GM18870 (cell line): ENCODE measurements around the gene ZNF697.
"Not testable (repeated sequence)": the region's sequence is repeated elsewhere in the genome, so short reads cannot be mapped to it uniquely, and the experiment has no call there.

Source experiments
- ATAC-seq: cut with Tn5 transposase; IDR thresholded peaks from one replicate; pipeline ENCODE4 v1.9.1; 2021; ENCODE audit warnings: moderate library complexity; ENCODE audit not compliant: unreplicated experiment

The ZNF697 gene

GRCh38 chr1:119603695-119604094 is 44.4 kb downstream of the ZNF697 start:
- no peak for ATAC-seq

- not testable (repeated sequence) for ATAC-seq
These were observed 44.8 kb downstream of the ZNF697 start for GRCh38 chr1:119603241-119603640.

DNA sequence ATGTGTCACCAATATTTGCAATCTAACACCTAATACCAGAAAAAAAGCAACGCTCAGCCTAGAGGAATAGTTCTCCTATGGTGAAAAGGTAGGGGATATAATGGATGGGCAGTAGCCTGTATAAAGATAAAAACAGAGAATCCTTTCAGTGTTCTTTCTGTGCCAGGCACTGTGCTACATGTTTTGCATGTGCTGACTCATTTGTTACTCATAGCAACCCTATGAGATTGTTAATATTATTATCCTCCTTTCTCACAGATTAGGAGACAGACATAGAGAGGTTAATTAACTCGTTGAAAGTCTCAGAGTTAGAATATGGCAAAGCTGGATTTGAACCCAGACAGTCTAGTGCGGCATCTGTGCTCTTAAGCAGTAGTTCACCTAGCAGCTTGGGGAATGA is 45.3 kb downstream of the ZNF697 start:
- ATAC-seq = not testable (repeated sequence)

- no peak for ATAC-seq
These were observed 45.9 kb downstream of the ZNF697 start for GRCh38 chr1:119602169-119602568.

DNA sequence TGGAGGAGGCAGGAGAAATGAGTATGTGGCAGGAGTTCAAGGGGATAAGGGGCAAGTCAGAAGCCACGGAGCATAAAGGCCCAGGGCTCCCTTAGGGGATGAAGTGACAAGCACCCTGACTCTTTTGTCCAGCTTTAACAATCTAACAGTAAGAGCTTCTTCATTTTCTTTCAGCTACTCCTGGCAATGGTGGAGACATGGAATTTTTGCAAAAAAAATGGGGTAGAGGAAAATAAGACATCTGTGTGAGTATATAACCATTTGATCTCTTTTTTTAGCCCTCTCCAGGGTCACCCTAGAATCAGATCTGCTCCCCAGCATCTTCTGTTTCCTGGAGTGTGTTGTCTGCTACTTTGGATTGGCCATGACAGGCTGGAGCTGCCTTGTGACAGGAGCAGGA is 47.1 kb downstream of the ZNF697 start:
- no peak for ATAC-seq

GRCh38 chr1:119600561-119600960 is 47.5 kb downstream of the ZNF697 start:
- ATAC-seq = no peak

- ATAC-seq = no peak
These were observed 52.5 kb downstream of the ZNF697 start for GRCh38 chr1:119595606-119596005.

GRCh38 chr1:119595168-119595567 is 52.9 kb downstream of the ZNF697 start:
- ATAC-seq = no peak

DNA sequence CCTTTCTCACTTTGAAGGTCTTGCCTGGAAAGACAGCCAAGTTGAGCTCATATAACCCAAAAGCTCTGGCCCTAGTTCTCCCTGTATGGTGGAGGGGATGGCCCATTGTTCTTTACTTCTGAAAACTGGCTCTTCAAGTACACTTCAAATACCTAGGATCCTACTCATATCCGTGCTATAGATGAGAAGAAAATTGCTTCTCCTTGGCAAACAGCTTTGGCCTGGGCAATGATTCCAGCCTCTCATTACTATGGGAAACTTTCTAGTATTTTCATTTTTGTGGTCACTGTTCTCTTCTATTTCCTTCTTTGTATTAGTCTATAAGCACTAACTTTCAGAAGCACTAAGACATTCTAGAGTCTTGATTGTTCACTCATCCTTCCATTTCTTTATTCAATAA is 53.7 kb downstream of the ZNF697 start:
- no peak for ATAC-seq

DNA sequence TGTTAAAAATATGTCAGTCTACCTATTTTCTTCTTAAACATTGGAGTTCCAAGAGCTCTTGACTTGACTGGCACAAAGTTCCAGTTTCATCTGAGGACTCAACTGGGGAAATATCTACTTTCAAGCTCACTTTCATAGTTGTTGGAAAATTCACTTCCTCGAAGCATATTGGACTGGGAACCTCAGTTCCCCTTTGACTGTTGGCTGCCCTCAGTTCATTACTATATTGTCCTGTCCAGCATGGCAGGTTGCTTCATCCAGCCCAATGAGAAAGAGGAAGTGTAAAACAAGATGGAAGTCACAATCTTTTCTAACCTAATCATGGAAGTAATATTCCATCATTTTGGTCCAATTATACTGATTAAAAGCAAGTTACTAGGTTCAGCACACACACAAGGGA is 54.3 kb downstream of the ZNF697 start:
- ATAC-seq = no peak

DNA sequence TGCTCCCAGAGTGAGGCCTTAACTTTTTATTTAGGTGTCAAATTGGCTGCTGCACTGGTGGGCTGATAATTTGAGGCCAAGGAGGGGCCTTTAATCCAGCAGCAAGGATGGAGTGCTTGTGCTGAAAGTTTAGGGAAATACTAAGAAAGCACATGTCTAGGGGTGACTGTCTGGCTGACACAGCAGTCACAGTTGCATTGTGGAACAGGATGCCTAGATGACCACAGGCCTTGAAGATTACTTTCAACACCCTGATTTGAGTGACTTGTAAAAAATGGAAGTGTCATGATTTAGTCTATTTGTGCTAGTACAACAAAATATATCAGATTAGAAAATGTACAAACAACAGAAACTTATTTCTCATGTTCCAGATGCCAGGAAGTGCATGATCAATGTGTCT is 57.7 kb downstream of the ZNF697 start:
- no peak for ATAC-seq

- ATAC-seq = no peak
These were observed 59.4 kb downstream of the ZNF697 start for GRCh38 chr1:119588621-119589020.

GRCh38 chr1:119587341-119587740 is 60.7 kb downstream of the ZNF697 start:
- ATAC-seq = no peak

DNA sequence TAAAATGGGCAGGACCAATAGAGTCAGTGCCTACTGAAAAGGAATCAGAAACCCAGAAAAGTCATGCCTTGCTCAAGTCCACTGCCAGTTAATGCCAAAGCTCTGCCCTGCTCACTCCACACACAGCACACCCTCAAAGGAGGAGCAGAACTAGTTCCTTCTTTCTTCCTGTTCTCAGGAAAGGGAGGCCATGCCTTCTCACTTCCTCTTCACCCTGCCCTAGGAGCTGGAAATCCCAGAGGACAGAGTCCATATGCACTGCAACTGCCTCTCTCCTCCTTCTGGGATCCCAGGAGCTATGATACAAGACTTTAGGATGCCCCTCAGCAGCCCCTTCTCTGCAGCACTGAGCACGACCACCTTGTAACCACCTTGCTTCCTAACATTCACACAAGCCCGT is 62.3 kb downstream of the ZNF697 start:
- not testable (repeated sequence) for ATAC-seq

DNA sequence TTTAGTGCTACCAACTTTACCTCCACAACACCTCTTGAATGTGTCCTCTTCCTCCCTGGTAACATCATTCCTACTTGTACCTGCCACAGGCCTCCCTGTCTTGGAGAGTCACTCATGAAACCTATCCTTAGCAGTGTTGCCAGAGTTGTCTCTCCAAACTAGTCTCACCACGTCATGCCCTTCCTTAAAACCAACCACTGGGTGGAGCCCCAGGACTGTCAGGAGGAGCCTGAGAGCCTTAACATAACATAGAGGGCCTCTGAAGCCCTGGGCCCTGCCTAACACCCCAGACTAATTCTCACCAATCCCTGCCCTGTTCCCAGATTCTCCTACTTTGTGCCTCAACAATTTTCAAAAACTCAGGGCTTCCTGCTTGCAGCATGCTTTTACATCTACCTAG is 65.3 kb downstream of the ZNF697 start:
- no peak for ATAC-seq

- not testable (repeated sequence) for ATAC-seq
These were observed 67.0 kb downstream of the ZNF697 start for GRCh38 chr1:119581076-119581475.

GRCh38 chr1:119573886-119574285 is 74.2 kb downstream of the ZNF697 start:
- no peak for ATAC-seq

DNA sequence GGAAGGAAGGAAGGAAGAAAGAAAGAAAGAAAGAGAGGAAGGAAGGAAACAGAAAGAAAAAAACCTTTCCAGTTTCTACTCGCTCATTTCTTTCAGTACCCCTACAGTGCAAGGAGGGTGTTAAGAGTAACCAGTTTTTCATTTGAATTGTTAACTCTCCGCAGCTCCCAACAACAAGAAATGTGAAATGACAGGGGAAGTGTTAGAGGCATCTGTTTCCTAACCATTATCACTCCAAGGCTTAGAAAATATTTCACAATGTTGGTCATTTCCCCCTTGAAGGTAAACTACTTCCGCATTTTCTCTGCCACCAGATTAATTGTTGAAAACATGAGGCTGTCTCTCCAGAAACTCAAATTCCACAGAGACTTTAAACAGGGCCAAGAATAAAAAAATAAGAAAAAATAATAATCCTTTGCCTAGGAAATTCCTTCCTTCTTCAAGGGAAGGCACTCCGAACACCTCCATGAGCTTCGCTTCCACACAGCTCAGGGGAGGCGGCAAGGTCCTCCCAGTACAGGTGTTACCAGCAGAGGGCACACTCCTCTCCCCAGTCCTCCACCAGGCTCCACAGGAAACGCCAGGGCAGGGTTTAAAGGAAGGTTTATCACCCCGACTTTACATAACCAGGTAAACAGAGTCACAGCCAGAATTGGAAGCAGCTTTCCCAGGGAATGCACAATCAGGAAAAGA is 78.0 kb downstream of the ZNF697 start:
- ATAC-seq = not testable (repeated sequence)
